ENCODE measurements around the gene GRIN2A. TPM values are rescaled to one million over a fixed set of nuclear protein-coding genes. Genes with fewer than 3 reads are reported as not detected.

The GRIN2A gene
- total and polyA plus RNA-seq, 2 of the 8 experiments (the other 6 are each of a cell fraction or from before 2014, with no cell fraction given) = 0.18 to 1.8 TPM

- Histone ChIP-seq H3K14ac (ENCODE audit: insufficient read length) (no peak overlapping the region), H4K5ac (ENCODE audit: insufficient read length, low read depth, low read length) (no peak overlapping the region), H4K20me1 (replicated peaks in 1 of 2; ENCODE audit: control insufficient read depth in 1 of 2, insufficient read depth in 2 of 2, low read length in 2 of 2) (no peaks in the 10 kb centered on the region), H3K79me2 (ENCODE audit: control insufficient read depth in 1 of 2, insufficient read depth in 2 of 2, low read length in 2 of 2) (no peaks in the 10 kb centered on the region), H3K27ac (ENCODE audit: low read depth, low read length) (no peak overlapping the region), H2BK120ac (replicated peaks; ENCODE audit: low read depth, low read length) (no peak overlapping the region), H2BK5ac (ENCODE audit: low read depth, low read length) (no peak overlapping the region), H3K27me3 (replicated peaks in 1 of 4; ENCODE audit: control insufficient read depth in 3 of 4, extremely low read depth in 1 of 4, insufficient read depth in 3 of 4, low read length in 3 of 4) (peaks cover 0 to 1% (median 0%) of the 10 kb centered on the region in 4 experiments; a peak in 1 of 7 replicates), H2BK20ac (ENCODE audit: low read length) (no peak overlapping the region), H3K23ac (ENCODE audit: insufficient read length) (no peak overlapping the region), H3K9me3 (ENCODE audit: insufficient read depth in 2 of 2, low read depth in 1 of 2, low read length in 1 of 2) (peaks cover 0 to 10% of the 10 kb centered on the region in 2 experiments; a peak in 1 of 4 replicates), H3K18ac (ENCODE audit: extremely low read depth, low read length) (no peak overlapping the region), H3K36me3 (ENCODE audit: control insufficient read depth in 2 of 4, insufficient read depth in 4 of 4, low read length in 3 of 4) (no peaks in the 10 kb centered on the region), H3K56ac (replicated peaks; ENCODE audit: insufficient read length, low read depth, low read length) (no peak overlapping the region), H3K79me1 (ENCODE audit: low read depth, low read length) (no peaks in the 10 kb centered on the region), H2BK12ac (ENCODE audit: low read depth, low read length) (no peak overlapping the region), H3K4me2 (ENCODE audit: insufficient read depth in 1 of 2, low read depth in 2 of 2, low read length in 2 of 2) (no peak overlapping the region), H4K8ac (ENCODE audit: extremely low read depth, insufficient read depth, low read length) (no peak overlapping the region), H3K4me1 (replicated peaks in 1 of 4; ENCODE audit: control insufficient read depth in 3 of 4, insufficient read depth in 4 of 4, low read length in 3 of 4) (no peaks in the 10 kb centered on the region), H3K23me2 (ENCODE audit: low read depth, low read length) (no peaks in the 10 kb centered on the region; the same call in 1 of the 2 replicates), H2AFZ (ENCODE audit: low read length) (no peak overlapping the region), H2BK15ac (ENCODE audit: low read length) (no peak overlapping the region), H3K4ac (replicated peaks; ENCODE audit: insufficient read length, low read depth, low read length) (no peak overlapping the region), H4K91ac (replicated peaks; ENCODE audit: insufficient read length, low read length) (no peak overlapping the region), H2AK5ac (ENCODE audit: low read depth, low read length) (no peak overlapping the region), H3K9ac (replicated peaks in 1 of 4; ENCODE audit: extremely low read depth in 1 of 4, low read depth in 3 of 4, low read length in 3 of 4) (no peak overlapping the region), H3K4me3 (ENCODE audit: extremely low read depth in 1 of 4, insufficient read depth in 2 of 4, low read depth in 3 of 4, low read length in 4 of 4) (no peak overlapping the region)
- POLR2A ChIA-PET (ENCODE audit: partially characterized antibody) = interaction anchor here (0.6 kb wide), 1 partner anchor 21 kb away, joined by 3 read pairs; no protein-coding TSS in a partner anchor
- WGBS, 2 experiments (ENCODE audit: extremely low coverage in 1 of 2, insufficient coverage in 1 of 2, insufficient read length in 1 of 2, insufficient replicate concordance in 2 of 2, low coverage in 1 of 2, low lambda C conversion rate in 2 of 2, missing lambda C conversion rate in 1 of 2) = 70% methylated on average over 4 of the region's 4 CpGs; no CpG with 5 or more reads in 1 of the 2 experiments
- no peak for DNase-seq (ENCODE audit: low read depth in 1 of 2, low spot score in 2 of 2)
- no peak for FAIRE-seq
- CTCF ChIA-PET (ENCODE audit: partially characterized antibody) = no interaction called here
- TF ChIP-seq ATF2 (IDR thresholded peaks at IDR 0.05; ENCODE audit: low read length) (no peak), TAF7 (optimal IDR thresholded peaks at IDR 0.05; ENCODE audit: borderline replicate concordance, low read depth, low read length) (no peak), HDAC2 (IDR thresholded peaks at IDR 0.05; ENCODE audit: borderline replicate concordance in 1 of 2, low read depth in 2 of 2, low read length in 2 of 2) (no peak), KDM1A (IDR thresholded peaks at IDR 0.05; ENCODE audit: borderline replicate concordance, low read length) (no peak), CBX8 (IDR thresholded peaks at IDR 0.05; ENCODE audit: borderline replicate concordance, low read depth, low read length) (no peak), MAFK (IDR thresholded peaks at IDR 0.05; ENCODE audit: low read depth, low read length) (no peak), SP4 (IDR thresholded peaks at IDR 0.05; ENCODE audit: low read length) (no peak)
These were observed 81.4 kb downstream of the GRIN2A start for GRCh38 chr16:10100829-10101228.
